Body of pancreas (tissue), 4 donors: ENCODE data around the gene STK11IP. TPM values are rescaled to one million over a fixed set of nuclear protein-coding genes. Genes with fewer than 3 reads are reported as not detected.

ENCODE experiments used
- ATAC-seq: fragments of 150-250 bp; one replicate; pipeline ENCODE4 v1.9.1; 2016
- DNase-seq, 4 donors: peaks; one replicate each; pipeline ENCODE4 v3.0.0-alpha.2; 2019
- H3K27ac ChIP-seq, 4 donors: fragments of 200-600 bp; sonication (generic); 1 replicate in 3 of 4; 2 replicates in 1 of 4; pipeline versions ENCODE4 v1.5.1 to v1.6.1; 2016 to 2019; ENCODE audit warnings: mild to moderate bottlenecking in 1 of 4, mixed read lengths in 1 of 4, moderate library complexity in 1 of 4
- H3K27me3 ChIP-seq, 2 donors: fragments of 200-600 bp; sonication (generic); one replicate each; pipeline ENCODE4 v1.6.0; 2016; ENCODE audit warnings: mild to moderate bottlenecking in 1 of 2
- H3K36me3 ChIP-seq, 2 donors: fragments of 200-600 bp; sonication (generic); replicated peaks in 1 of 2; 2 replicates each; pipeline ENCODE4 v1.5.1; 2016; ENCODE audit warnings: low read depth in 2 of 2; ENCODE audit not compliant: insufficient read depth in 1 of 2
- H3K4me1 ChIP-seq: fragments of 200-600 bp; sonication (generic); one replicate; pipeline ENCODE4 v1.6.0; 2016
- H3K4me3 ChIP-seq, 2 donors: fragments of 200-600 bp; sonication (generic); 1 replicate in 1 of 2; 2 replicates in 1 of 2; pipeline ENCODE4 v1.5.1; 2016 to 2019
- H3K9me3 ChIP-seq, 3 donors: fragments of 200-600 bp; sonication (generic); 1 replicate in 2 of 3; 2 replicates in 1 of 3; pipeline ENCODE4 v1.5.1; 2016
- POLR2A ChIP-seq, 3 donors: fragments of 450-650 bp; IDR thresholded peaks; one replicate each; pipeline ENCODE4 v1.6.1; 2016; ENCODE audit warnings: antibody characterized with exemption in 3 of 3, mild to moderate bottlenecking in 2 of 3
- whole genome bisulfite sequencing, 2 donors: methylation state at CpG; one replicate each; pipeline ENCODE4 v1.1.5; 2017; 5-methylcytosine and 5-hydroxymethylcytosine counted together
- intact Hi-C: fragments of 100-400 bp; cut with DNase I; formaldehyde crosslinking; loops from one replicate; pipeline ENCODE4 v1.15.1; 2023
- total RNA-seq, 2 donors: library from RNA; depleted of rRNA; stranded (reverse); fragments of >200 nt; gene quantifications; one replicate each; pipeline ENCODE4 v1.1.0, GENCODE V29; 2016
- TF ChIP-seq, protein P1 (sequence below), 7 experiments: fragments of 450-650 bp in 4 of 7; fragments of 200-600 bp in 3 of 7; sonication (generic) in 3 of 7; IDR thresholded peaks; one replicate each; pipeline ENCODE4 v1.5.1; 2016 to 2019; ENCODE audit warnings: antibody characterized with exemption in 7 of 7

The STK11IP gene
- total RNA-seq, 2 donors from 2014 or later = 9.6 to 18.1 TPM

DNA sequence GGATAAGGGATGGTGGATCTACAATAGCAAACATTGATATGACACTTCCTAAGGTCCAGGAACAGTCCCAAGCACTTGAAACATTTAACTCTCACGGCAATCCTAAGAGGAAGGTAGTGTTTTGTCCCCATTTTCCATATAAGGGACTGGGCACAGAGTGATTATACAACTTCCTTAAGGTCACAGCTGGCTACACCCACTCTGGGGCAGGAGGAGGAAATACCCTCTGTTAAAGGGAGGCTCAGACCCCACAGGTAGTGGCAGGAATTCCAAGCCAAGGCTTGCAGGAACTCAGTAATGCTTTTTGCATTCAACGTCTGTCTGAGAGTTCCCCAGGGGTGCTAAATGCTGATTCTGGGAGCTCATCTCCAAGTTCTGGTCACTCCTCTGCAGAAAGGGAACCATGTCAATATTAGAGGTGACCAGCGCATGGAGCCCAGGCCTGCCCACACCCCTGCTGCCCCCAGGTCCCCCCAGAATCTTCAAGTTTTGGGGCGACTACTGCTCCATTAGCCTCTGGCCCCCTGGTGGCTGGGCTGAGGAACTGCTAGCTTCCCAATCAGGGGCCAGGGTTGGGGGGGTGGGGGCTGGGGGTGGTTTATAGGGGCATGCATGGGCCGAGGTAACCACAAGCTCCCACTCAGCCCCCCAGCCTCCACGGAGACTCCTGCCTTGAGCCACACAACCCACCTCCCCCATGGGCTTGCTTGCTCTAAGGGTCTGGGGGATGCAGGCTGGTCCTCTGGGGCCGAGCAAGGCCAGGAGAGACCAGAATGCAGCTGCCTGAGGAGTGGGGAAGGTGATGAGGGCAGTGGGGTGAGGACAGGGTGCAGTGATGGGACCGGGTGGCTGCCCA is 37.4 kb upstream of the STK11IP start:
- DNase-seq = peak in 1 of 4 donors; percentile 13

DNA sequence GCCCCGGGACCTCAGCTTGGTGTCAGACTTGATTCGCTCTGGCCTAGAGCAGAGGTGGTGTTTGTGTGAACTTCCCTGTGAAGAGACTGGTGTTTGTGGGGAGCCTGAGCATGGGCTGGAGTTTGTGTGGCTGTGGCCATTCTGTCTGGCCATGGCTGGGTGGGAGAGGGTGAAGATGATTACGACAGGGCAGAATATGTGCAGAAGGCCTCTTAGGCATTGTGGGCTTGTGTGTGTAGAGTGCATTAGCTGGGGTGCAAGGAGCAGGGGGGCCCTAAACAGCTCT is 36.8 kb upstream of the STK11IP start:
- Histone ChIP-seq H3K4me1 (peaks cover 14% of the 10 kb centered on the region), H3K27me3 (no peaks in the 10 kb centered on the region), H3K9me3 (no peaks in the 10 kb centered on the region), H3K4me3 (no peak overlapping the region), H3K27ac (no peak overlapping the region), H3K36me3 (peaks cover 0 to 11% of the 10 kb centered on the region in 2 donors)
- TF ChIP-seq, protein P1, sequence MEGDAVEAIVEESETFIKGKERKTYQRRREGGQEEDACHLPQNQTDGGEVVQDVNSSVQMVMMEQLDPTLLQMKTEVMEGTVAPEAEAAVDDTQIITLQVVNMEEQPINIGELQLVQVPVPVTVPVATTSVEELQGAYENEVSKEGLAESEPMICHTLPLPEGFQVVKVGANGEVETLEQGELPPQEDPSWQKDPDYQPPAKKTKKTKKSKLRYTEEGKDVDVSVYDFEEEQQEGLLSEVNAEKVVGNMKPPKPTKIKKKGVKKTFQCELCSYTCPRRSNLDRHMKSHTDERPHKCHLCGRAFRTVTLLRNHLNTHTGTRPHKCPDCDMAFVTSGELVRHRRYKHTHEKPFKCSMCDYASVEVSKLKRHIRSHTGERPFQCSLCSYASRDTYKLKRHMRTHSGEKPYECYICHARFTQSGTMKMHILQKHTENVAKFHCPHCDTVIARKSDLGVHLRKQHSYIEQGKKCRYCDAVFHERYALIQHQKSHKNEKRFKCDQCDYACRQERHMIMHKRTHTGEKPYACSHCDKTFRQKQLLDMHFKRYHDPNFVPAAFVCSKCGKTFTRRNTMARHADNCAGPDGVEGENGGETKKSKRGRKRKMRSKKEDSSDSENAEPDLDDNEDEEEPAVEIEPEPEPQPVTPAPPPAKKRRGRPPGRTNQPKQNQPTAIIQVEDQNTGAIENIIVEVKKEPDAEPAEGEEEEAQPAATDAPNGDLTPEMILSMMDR (IDR thresholded peaks at IDR 0.05) = no peak
- no peak for TF ChIP-seq POLR2A (IDR thresholded peaks at IDR 0.05)
- no peak for ATAC-seq
- DNase-seq = no peak
- 79 to 87% methylated on average over 3 of the region's 3 CpGs for WGBS, 2 donors
- intact Hi-C loops = no loop called here

More for the DNA sequence above, 37.4 kb upstream of the STK11IP start:
- no peaks in the 10 kb centered on the region for H3K27me3 ChIP-seq
- intact Hi-C loops = no loop called here
- H3K4me1 ChIP-seq = peaks cover 14% of the 10 kb centered on the region
- ATAC-seq = peak; percentile 21
- no peaks in the 10 kb centered on the region for H3K9me3 ChIP-seq
- TF ChIP-seq, protein P1 (IDR thresholded peaks at IDR 0.05) = peak; percentile 30 to 91 (median 39)
- no peak for TF ChIP-seq POLR2A (IDR thresholded peaks at IDR 0.05)
- peaks cover 0 to 11% of the 10 kb centered on the region in 2 donors for H3K36me3 ChIP-seq
- no peak overlapping the region for H3K4me3 ChIP-seq
- no peak overlapping the region for H3K27ac ChIP-seq
- WGBS, 2 donors = 32 to 35% methylated on average over 6 to 8 of the region's 8 CpGs

DNA sequence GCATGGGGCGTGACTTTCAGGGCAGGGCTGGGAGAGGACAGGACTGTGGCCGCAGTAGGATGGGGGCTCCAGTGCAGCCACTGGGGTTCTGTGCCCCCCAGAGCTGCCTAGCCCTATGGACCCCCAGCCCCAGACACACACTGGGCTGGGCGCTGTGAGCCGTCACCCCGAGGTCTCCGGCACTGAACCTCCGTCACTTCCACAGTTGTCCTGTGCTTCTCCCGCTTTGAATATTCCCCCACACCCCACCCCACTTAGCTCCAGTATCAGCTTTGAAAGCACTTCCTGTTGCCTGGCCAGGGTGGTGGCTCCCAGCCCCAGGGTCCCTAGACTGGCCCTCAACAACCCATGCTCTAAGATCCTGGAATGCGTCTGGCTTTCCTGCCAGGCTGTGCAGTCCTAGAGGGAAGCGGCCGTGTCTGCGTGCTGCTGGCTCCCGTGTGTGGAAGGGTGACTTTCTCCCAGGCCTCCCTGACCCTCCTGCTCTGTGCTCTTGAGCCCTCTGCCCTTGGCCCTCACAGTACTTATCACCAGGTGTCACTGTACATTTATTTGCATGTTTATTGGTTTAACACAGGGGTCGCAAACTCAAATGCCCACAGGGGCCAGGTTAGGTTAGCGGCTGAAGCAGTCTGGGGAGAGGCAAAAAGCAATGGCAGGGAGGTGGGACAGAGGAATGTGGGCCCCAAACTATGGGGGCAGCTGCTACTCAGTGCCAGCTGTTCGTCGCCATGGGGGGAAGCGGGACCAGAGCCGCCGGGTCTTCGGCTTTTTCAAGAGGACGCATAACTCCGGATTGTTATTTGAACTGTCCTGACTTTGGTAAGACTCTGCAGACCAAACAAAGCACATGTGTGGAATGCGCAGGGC is 36.2 kb upstream of the STK11IP start:
- Histone ChIP-seq H3K9me3 (no peaks in the 10 kb centered on the region), H3K27me3 (no peaks in the 10 kb centered on the region), H3K4me1 (peaks cover 14% of the 10 kb centered on the region), H3K27ac (no peak overlapping the region), H3K4me3 (no peak overlapping the region), H3K36me3 (peaks cover 0 to 11% of the 10 kb centered on the region in 2 donors)
- DNase-seq (peak in 2 of 4 donors; percentile 10), ATAC-seq (no peak)
- 81% methylated on average over 21 to 24 of the region's 24 CpGs for WGBS, 2 donors
- intact Hi-C loops = no loop called here
- no peak for TF ChIP-seq POLR2A (IDR thresholded peaks at IDR 0.05)

DNA sequence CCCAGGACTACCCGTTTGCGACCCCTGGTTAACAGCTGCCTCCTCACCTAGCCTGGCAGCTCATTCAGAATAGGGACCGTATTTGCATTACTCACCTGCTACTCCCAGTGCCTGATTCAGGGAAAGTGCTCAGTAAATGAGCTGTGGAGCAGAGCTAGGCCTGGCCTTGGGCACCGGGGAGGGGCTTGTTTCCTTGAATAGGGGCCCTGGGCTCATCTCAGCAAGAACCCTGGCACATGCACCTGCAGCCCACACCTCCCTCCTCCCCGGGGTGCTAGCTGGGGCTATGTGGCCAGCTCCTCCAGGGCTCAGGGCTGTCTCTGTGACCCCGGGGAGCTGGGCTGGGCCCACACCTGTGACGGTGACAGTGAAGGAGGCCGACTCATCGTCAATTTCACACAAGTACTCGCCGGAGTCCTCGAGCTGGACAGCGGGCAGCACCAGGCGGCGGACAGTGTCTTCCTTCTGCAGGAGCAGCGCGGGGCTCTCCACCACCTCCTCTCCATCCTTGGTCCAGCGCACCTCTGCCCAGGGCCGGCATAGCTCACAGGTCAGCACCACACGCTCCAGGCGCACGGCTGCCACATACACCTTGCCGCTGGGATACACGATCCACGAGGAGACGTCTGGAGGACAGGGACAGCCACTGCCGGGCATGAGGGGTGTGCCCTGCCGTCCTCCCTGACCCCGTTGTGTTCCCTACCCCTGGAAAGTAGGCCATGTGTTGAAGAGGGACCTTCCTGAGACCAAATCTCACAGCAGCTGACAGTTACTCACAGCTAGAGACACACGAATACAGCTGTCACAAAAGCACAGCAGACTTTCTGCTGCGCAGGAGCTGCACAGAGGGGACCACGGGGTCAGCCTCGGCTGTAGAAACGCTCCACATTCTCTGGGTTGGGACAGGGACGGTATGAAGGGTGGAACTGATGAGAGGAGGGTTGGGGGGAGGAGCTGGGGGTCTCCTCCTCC is 35.3 kb upstream of the STK11IP start:
- intact Hi-C loops = no loop called here
- 86 to 92% methylated on average over 7 to 34 of the region's 35 CpGs for WGBS, 2 donors

More for the DNA sequence above, 35.3 kb upstream of the STK11IP start:
- peak in 2 of 4 donors; percentile 11 to 12 for DNase-seq
- H3K4me3 ChIP-seq = no peak overlapping the region
- H3K27me3 ChIP-seq = no peaks in the 10 kb centered on the region
- H3K27ac ChIP-seq = no peak overlapping the region
- TF ChIP-seq, protein P1 (IDR thresholded peaks at IDR 0.05) = no peak
- ATAC-seq = no peak
- H3K4me1 ChIP-seq = peaks cover 14% of the 10 kb centered on the region
- H3K36me3 ChIP-seq = peaks cover 0 to 11% of the 10 kb centered on the region in 2 donors
- no peaks in the 10 kb centered on the region for H3K9me3 ChIP-seq
